Neural progenitor cell (in vitro differentiated cells): ENCODE data around the gene VIPR1. TPM values are rescaled to one million over a fixed set of nuclear protein-coding genes. Genes with fewer than 3 reads are reported as not detected.

Source experiments
- DNase-seq: peaks from one replicate; pipeline ENCODE4 v3.0.0-alpha.2; 2016; ENCODE audit warnings: low spot score
- H2AFZ ChIP-seq: fragments of 200-600 bp; sonication (generic); replicated peaks from 2 replicates; pipeline ENCODE4 v1.6.1; 2016; ENCODE audit warnings: antibody characterized with exemption
- H3F3A ChIP-seq: fragments of 200-600 bp; sonication (generic); 2 replicates; pipeline ENCODE4 v1.6.1; 2016; ENCODE audit warnings: antibody characterized with exemption, low read depth
- H3K27ac ChIP-seq: fragments of 200-600 bp; sonication (generic); 2 replicates; pipeline ENCODE4 v1.5.1; 2016; ENCODE audit warnings: mild to moderate bottlenecking
- H3K27me3 ChIP-seq: fragments of 200-600 bp; sonication (generic); 2 replicates; pipeline ENCODE4 v1.6.1; 2016; ENCODE audit warnings: mild to moderate bottlenecking, moderate library complexity
- H3K36me3 ChIP-seq: fragments of 200-600 bp; sonication (generic); 2 replicates; pipeline ENCODE4 v1.5.1; 2016
- H3K4me1 ChIP-seq: fragments of 200-600 bp; sonication (generic); 2 replicates; pipeline ENCODE4 v1.6.1; 2016; ENCODE audit warnings: mixed run types
- H3K4me2 ChIP-seq: fragments of 200-600 bp; sonication (generic); 2 replicates; pipeline ENCODE4 v1.6.1; 2016
- H3K4me3 ChIP-seq: fragments of 200-600 bp; sonication (generic); 2 replicates; pipeline ENCODE4 v1.5.1; 2016
- H3K79me2 ChIP-seq: fragments of 200-600 bp; sonication (generic); 2 replicates; pipeline ENCODE4 v1.6.1; 2016; ENCODE audit warnings: low read depth
- H3K9ac ChIP-seq: fragments of 200-600 bp; sonication (generic); 2 replicates; pipeline ENCODE4 v1.6.1; 2016
- H3K9me3 ChIP-seq: fragments of 200-600 bp; sonication (generic); 2 replicates; pipeline ENCODE4 v1.5.1; 2016; ENCODE audit warnings: low read depth
- H4K20me1 ChIP-seq: fragments of 200-600 bp; sonication (generic); 2 replicates; pipeline ENCODE4 v1.6.1; 2016; ENCODE audit warnings: low read depth
- H3K27ac Mint-ChIP-seq: 3 replicates; pipeline ENCODE4 v1.8.0; 2021; ENCODE audit warnings: mixed read lengths
- H3K27me3 Mint-ChIP-seq: 2 replicates; pipeline ENCODE4 v1.8.0; 2022; ENCODE audit warnings: low read depth, mild to moderate bottlenecking, inconsistent platforms, moderate library complexity, mixed read lengths; ENCODE audit not compliant: insufficient read depth
- H3K36me3 Mint-ChIP-seq: 3 replicates; pipeline ENCODE4 v1.8.0; 2021; ENCODE audit warnings: mixed read lengths
- H3K4me1 Mint-ChIP-seq: 3 replicates; pipeline ENCODE4 v1.8.0; 2021; ENCODE audit warnings: mixed read lengths
- H3K4me3 Mint-ChIP-seq: 3 replicates; pipeline ENCODE4 v1.8.0; 2021; ENCODE audit warnings: mild to moderate bottlenecking, moderate library complexity, mixed read lengths
- H3K9me3 Mint-ChIP-seq: 3 replicates; pipeline ENCODE4 v1.8.0; 2020; ENCODE audit warnings: mixed read lengths
- EZH2 ChIP-seq: fragments of 200-600 bp; sonication (generic); IDR thresholded peaks from 2 replicates; pipeline ENCODE4 v1.6.1; 2017; ENCODE audit warnings: antibody characterized with exemption, mild to moderate bottlenecking, moderate library complexity
- EZH2phosphoT487 ChIP-seq: fragments of 200-600 bp; sonication (generic); IDR thresholded peaks from 2 replicates; pipeline ENCODE4 v1.6.1; 2017; ENCODE audit warnings: antibody characterized with exemption
- total RNA-seq: library from RNA; depleted of rRNA; stranded (reverse); fragments of >200 nt; gene quantifications from 2 replicates; pipeline ENCODE4 v1.2.3, GENCODE V29; 2015; ENCODE audit warnings: low replicate concordance
- TF ChIP-seq, protein P1 (sequence below): fragments of 200-600 bp; sonication (generic); IDR thresholded peaks from 2 replicates; pipeline ENCODE4 v1.5.1; 2017; ENCODE audit warnings: antibody characterized with exemption, mild to moderate bottlenecking

The VIPR1 gene
- total RNA-seq, 1 donor from 2014 or later, result 1.4 TPM

DNA sequence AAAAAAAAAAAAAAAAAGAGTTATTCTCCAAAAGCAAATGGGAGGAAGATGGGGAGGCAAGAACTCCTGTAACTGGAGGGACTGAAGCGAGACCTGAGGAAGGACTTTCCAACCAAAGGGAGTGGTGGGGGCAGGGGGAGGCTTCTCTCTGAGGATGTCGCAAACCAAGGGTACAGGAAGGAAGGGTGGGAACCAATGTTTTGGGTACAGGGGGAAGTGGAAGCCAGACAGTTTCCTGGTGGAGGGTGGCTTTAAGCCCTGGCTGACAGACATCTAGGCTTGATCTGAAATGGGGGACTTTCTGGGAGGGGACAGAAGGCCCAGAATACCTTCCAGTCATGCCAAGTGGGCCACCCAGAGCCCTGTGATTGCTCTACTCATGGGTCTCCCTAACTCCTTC lies 27.0 kb downstream of the VIPR1 start:
- no peak overlapping the region for H3K4me3 ChIP-seq
- TF ChIP-seq, protein P1, sequence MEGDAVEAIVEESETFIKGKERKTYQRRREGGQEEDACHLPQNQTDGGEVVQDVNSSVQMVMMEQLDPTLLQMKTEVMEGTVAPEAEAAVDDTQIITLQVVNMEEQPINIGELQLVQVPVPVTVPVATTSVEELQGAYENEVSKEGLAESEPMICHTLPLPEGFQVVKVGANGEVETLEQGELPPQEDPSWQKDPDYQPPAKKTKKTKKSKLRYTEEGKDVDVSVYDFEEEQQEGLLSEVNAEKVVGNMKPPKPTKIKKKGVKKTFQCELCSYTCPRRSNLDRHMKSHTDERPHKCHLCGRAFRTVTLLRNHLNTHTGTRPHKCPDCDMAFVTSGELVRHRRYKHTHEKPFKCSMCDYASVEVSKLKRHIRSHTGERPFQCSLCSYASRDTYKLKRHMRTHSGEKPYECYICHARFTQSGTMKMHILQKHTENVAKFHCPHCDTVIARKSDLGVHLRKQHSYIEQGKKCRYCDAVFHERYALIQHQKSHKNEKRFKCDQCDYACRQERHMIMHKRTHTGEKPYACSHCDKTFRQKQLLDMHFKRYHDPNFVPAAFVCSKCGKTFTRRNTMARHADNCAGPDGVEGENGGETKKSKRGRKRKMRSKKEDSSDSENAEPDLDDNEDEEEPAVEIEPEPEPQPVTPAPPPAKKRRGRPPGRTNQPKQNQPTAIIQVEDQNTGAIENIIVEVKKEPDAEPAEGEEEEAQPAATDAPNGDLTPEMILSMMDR, result no peak
- TF ChIP-seq EZH2, result no peak
- no peak for TF ChIP-seq EZH2phosphoT487
- Mint-ChIP-seq H3K9me3 (no peaks in the 10 kb centered on the region), H3K27ac (no peak overlapping the region), H3K27me3 (peaks cover 8% of the 10 kb centered on the region), H3K36me3 (no peaks in the 10 kb centered on the region), H3K4me1 (peaks cover 5% of the 10 kb centered on the region), H3K4me3 (no peak overlapping the region)
- H3K27me3 ChIP-seq, result no peaks in the 10 kb centered on the region
- H3F3A ChIP-seq, result no peaks in the 10 kb centered on the region
- H3K9ac ChIP-seq, result no peak overlapping the region
- no peak overlapping the region for H3K27ac ChIP-seq
- H3K9me3 ChIP-seq, result no peaks in the 10 kb centered on the region
- H3K79me2 ChIP-seq, result no peaks in the 10 kb centered on the region
- DNase-seq, result no peak
- H2AFZ ChIP-seq, result no peak overlapping the region
- no peaks in the 10 kb centered on the region for H3K36me3 ChIP-seq
- H3K4me1 ChIP-seq, result no peaks in the 10 kb centered on the region
- no peaks in the 10 kb centered on the region for H4K20me1 ChIP-seq
- no peak overlapping the region for H3K4me2 ChIP-seq

DNA sequence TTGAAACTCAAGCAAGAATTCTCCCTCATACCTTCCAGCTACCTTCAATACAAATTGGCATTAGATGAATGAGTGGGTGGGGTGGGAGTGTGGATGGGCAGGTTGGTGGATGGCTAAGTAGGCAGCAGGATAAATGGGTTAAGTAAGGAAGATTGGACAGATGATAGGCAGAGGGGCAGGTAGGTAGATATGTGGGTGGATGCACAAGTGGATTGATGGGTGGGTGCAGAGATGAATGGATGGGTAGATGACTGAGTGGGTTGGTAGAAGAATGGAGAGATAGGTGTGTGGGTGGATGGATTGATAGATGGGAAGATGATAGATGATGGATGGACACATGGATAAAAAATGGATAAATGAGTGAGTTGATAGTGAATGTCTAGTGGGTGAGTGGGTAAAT lies 27.6 kb downstream of the VIPR1 start:
- H3K9me3 Mint-ChIP-seq, result no peaks in the 10 kb centered on the region
- Histone ChIP-seq H3F3A (no peaks in the 10 kb centered on the region), H3K79me2 (no peaks in the 10 kb centered on the region), H3K36me3 (no peaks in the 10 kb centered on the region), H2AFZ (no peak overlapping the region), H3K27ac (no peak overlapping the region), H3K9ac (no peak overlapping the region), H3K4me2 (no peak overlapping the region), H3K4me1 (no peaks in the 10 kb centered on the region), H3K4me3 (no peak overlapping the region), H3K27me3 (no peaks in the 10 kb centered on the region), H3K9me3 (no peaks in the 10 kb centered on the region), H4K20me1 (no peaks in the 10 kb centered on the region)
- DNase-seq, result no peak
- no peak overlapping the region for H3K27ac Mint-ChIP-seq
- TF ChIP-seq EZH2phosphoT487 (no peak), EZH2 (no peak)
- TF ChIP-seq, protein P1, result no peak
- H3K4me3 Mint-ChIP-seq, result no peak overlapping the region
- peaks cover 10% of the 10 kb centered on the region for H3K27me3 Mint-ChIP-seq
- H3K4me1 Mint-ChIP-seq, result peaks cover 5% of the 10 kb centered on the region
- H3K36me3 Mint-ChIP-seq, result no peaks in the 10 kb centered on the region

GRCh38 chr3:42531470-42531869 lies 29.0 kb downstream of the VIPR1 start:
- no peaks in the 10 kb centered on the region for H3K27me3 ChIP-seq
- no peak overlapping the region for H3K9ac ChIP-seq
- no peaks in the 10 kb centered on the region for H3K9me3 Mint-ChIP-seq
- H3K27me3 Mint-ChIP-seq, result peaks cover 8% of the 10 kb centered on the region
- no peaks in the 10 kb centered on the region for H3K36me3 ChIP-seq
- H3K9me3 ChIP-seq, result no peaks in the 10 kb centered on the region
- H2AFZ ChIP-seq, result no peak overlapping the region
- H3F3A ChIP-seq, result no peaks in the 10 kb centered on the region
- no peaks in the 10 kb centered on the region for H3K36me3 Mint-ChIP-seq
- no peak for DNase-seq
- H3K4me1 Mint-ChIP-seq, result no peaks in the 10 kb centered on the region
- no peaks in the 10 kb centered on the region for H3K4me1 ChIP-seq
- no peaks in the 10 kb centered on the region for H3K79me2 ChIP-seq
- no peaks in the 10 kb centered on the region for H4K20me1 ChIP-seq
- no peak for TF ChIP-seq EZH2phosphoT487
- TF ChIP-seq, protein P1, result no peak
- no peak for TF ChIP-seq EZH2
- no peak overlapping the region for H3K27ac ChIP-seq
- no peak overlapping the region for H3K4me3 Mint-ChIP-seq
- H3K4me3 ChIP-seq, result no peak overlapping the region
- H3K27ac Mint-ChIP-seq, result no peak overlapping the region
- H3K4me2 ChIP-seq, result no peak overlapping the region
